NCI-H2227 (cell line): ENCODE measurements around the gene MBTD1.
A peak's percentile ranks its signal among the peaks of the same experiment; 100 is the strongest.
"Not testable (repeated sequence)": the region's sequence is repeated elsewhere in the genome, so short reads cannot be mapped to it uniquely, and the experiment has no call there.

ENCODE experiments used
- DNase-seq: peaks from one replicate; lab custom pipeline; 2025; ENCODE audit not compliant: unreplicated experiment; lab: John Stamatoyannopoulos, UW

MBTD1 gene

DNA sequence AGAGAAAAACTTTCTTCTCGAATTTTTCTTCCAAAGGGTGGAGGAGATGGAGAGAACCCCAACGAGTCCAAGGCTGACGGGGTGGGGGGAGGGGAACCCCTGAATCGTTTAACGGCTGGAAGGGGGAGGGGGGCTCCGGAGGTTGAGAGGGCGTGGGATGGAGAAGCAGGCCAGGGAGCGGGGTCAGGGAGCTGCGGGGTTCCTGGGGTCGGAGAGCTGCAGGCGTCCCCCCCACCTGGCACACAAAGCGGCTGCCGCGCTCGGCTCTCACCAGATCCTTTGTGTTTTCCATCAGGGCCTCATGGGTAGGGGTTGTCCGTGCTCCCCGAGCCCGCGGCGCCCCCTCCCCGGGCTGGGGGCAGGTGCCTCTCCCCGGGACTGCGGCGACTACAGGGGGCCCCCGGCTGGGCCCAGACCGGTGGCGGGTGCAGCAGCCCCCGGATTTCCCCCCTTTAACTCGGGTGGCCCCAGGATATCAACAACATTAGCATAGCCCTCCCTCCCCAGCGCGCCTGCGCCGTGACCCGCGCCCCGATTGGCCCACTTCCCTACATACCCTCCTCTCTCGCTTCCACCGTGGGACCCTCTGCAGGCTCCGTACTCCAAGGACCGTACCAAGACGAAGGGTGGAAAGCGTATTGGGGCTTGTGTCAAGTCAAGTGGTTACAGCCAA, at the start of gene MBTD1:
Gene MBTD1, minus strand, starts transcription at position 486 of the 673 bp plus-strand sequence. CDS start 34,888 bp downstream, outside the sequence.
- DNase-seq, result peak; percentile 97

DNA sequence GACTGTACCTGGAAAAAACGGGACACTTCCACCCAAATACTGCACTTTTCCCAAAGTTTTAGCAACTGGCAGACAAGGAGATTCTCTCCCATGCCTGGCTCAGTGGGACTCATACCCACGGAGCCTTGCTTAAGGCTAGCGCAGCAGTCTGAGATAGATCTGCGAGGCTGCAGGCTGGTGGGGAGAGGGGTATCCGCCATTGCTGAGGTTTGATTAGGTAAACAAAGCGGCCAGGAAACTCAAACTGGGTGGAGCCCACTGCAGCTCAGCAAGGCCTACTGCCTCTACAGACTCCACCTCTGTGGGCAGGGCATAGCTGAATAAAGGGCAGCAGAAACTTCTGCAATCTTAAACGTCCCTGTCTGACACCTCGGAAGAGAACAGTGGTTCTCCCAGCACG, 45.3 kb upstream of the MBTD1 start:
- no peak for DNase-seq

DNA sequence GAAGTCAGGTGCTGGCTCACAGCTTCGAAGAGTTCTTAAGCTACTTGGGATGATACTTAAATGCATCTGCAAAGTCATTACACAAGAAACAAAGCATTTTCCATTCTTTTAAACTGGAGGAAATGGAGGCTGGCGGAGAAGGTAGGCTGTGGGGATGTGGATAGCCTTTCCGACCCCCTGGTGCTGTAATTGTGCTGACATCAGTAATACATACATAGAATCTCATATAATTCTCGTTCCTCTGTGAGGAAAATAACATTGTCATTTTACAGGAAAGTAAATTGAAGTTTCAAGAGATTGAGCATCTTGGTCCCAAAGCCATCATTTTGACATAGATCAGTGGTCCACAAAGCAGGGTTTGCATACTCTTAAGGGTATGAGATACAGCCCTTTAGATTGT, 40.0 kb upstream of the MBTD1 start:
- no peak for DNase-seq

DNA sequence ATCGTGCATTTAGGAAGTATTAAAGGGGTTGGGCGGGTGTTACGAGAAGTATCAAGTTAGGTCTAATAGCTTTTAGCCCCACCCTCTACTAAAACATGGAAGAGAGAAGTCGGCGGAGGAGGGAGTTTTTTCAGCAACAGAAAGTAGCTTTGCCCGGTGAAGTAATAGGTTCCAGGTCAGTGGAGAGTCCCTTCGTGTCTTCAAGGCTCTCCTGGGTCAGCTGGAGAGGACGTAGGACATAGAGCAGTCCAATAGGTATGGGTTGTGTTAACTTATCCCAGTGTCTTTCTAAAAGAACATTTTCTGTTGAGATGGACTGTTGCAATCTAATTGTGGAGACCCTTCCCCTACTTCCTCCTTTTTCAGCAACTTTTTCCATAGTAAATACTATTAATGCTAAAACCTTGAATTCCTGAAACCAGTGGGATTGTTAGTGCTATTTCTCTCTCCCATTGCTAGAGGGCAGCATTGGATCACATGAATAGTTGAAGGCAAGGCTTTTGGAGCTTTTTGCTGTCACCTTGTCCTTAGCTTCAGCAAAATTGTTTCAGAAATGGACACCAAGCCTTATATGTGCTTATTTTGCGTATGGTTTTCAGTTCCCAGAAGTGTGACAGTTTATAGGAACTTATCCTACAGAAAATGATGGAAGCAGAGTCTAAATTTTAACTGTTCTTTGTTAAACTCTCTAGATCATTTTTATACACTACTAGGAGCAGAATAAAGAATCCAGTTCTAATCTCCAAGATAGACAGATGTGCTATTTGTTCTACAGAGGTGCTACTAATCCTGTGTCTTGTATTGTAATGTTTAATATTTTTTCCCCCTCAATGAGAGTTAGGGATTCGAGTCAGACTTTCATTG, 38.9 kb upstream of the MBTD1 start:
- peak; percentile 71 for DNase-seq

DNA sequence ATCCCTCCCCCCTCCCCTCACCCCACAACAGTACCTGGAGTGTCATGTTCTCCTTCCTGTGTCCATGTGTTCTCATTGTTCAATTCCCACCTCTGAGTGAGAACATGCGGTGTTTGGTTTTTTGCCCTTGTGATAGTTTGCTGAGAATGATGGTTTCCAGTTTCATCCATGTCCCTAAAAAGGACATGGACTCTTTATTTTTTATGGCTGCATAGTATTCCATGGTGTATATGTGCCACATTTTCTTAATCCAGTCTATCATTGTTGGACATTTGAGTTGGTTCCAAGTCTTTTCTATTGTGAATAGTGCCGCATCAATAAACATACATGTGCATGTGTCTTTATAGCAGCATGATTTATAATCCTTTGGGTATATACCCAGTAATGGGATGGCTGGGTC, 34.5 kb upstream of the MBTD1 start:
- not testable (repeated sequence) for DNase-seq

DNA sequence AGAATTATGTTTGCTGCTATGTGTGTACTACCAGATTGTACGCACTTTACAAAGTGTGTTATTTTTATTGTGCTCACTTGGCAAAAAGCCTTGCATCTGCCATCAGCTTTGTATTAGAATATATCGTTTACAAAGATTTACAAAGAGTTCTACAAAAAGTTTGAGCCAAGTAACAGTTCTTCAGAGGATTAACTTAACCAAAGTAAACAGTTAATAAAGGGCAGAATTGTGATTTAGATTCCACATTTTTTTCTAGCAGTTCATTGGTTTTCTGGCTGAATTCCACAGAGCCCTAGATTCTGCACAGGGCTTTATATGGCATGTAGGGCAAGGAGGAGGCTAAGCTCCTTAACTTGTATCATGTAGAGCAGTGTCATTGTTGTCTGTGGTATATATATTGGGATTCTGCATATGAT, 29.9 kb upstream of the MBTD1 start:
- DNase-seq, result no peak

DNA sequence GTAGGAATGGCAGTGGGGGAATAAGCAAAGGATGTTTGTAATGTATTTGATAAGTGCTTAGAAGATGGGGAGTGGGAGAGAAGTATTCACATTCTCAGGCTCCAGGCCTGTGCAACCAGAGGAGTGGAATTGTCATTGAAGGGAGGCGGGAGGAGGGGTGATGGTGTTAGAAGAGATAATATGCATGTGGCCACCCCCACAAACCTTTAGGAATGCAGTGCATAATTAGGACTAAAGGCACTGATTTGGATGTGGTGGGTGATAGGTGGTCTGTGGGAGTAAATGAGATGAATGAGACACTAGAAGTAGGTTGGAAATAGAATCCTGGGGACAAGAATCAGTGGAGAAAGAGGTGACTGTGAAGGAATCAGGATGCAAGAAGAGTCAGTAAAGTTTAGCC, 27.6 kb upstream of the MBTD1 start:
- DNase-seq, result no peak

DNA sequence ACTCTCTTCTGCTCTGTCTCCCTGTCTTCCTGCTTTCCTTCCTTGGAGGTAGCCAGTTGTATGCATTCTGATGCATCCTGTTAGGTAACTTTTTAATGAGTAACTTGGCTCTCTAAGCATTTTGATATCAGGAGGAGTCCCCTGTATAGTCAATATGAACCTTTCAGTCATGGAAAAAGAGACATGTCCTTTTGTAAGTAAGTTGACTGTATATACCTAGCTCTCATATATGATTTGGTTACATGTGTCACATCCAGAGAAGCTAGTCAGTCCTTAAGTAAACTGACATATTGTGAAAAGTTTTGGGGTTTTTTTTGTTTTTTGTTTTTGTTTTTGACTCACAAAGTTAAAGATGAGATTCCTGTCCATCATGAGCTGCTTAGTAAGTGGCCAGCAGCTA, 19.3 kb upstream of the MBTD1 start:
- DNase-seq, result no peak

DNA sequence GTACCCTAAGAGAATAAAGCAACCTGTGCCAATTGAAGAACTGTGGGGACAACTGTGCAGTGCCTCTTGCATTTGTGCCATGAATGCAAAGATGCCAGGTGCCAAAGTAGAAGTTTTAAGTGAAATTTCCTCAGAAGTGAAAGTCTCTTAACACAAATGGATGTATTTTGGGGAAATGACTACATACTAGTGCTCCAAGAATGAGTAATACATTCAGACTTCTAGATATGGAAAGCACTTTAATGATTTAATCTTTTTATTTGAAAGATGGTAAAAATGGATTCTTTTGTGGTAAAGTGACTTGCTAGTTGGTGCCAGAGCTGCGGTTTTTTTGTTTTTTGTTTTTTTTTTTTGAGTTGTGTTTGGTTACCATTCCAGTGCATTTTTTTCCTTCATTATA, 15.5 kb upstream of the MBTD1 start:
- DNase-seq, result no peak

DNA sequence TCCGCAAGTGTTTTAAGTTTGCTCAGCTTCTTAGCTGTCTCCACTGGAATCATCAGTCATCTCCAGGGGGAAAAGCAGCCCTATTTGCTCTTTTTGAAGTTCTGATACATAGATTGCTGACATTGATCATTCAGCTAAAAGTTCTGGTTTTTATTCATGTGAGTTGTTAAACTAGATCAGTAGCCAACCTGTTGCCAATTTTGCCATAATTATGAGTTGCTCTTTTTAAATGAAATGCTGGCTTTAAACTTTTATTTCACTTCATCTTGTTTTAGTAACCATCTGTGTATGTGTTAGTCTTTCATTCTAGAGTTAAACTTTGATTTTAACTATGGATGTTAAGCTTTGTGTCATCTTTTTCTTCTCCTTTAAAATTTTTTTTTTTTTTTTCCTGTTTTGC, 13.0 kb upstream of the MBTD1 start:
- no peak for DNase-seq

DNA sequence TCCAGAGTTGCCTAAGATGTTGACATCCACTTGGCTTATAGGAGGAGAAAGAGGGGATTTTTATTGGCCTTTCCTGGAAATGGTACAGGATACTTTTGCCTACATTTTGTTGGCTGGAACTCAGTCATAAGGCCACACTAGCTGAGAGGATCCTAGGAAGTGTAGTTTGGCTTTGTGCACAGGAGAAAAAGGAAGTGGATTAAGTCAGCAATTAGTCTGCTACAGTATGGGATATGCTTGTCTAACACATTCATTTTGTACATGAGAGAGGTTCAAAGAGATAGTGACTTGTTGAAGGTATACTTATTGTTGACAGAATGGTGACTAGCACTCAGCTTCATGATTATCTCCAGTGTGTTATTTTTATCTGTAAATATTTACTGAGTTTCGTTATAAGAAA, 10.8 kb upstream of the MBTD1 start:
- DNase-seq, result no peak

DNA sequence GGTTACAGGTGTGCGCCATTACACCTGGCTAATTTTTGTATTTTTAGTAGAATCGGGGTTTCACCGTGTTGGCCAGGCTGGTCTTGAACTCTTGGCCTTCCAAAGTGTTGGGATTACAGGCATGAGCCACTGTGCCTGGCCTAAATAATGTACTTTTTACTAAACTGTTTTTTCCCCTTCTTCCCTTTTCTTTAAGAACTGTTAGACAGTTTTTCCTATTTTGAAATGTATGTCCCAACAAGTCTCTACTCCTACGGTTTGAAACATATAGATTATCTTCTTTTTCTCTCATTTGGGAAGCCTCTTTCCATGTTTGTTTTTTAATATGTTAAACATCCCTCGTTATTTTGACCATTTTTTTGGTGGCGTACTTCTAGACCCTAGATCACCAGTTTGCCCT, 10.1 kb upstream of the MBTD1 start:
- DNase-seq, result no peak

DNA sequence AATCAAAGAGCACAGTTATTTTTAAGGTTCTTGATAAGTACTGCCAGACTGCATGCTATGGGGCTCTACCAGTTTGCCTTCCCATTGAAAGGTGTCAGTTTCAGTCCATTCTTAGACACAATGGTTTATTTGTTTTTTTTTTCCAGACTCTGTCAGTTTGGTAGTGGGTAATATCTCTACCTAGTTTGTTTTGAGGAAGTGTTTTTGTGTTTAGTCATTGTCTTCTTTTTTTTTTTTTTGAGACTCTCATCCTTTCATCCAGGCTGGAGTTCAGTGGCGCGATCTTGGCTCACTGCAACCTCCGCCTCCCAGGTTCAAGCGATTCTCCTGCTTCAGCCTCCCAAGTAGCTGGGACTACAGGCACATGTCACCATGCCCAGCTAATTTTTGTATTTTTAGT, 4.6 kb upstream of the MBTD1 start:
- DNase-seq, result not testable (repeated sequence)

DNA sequence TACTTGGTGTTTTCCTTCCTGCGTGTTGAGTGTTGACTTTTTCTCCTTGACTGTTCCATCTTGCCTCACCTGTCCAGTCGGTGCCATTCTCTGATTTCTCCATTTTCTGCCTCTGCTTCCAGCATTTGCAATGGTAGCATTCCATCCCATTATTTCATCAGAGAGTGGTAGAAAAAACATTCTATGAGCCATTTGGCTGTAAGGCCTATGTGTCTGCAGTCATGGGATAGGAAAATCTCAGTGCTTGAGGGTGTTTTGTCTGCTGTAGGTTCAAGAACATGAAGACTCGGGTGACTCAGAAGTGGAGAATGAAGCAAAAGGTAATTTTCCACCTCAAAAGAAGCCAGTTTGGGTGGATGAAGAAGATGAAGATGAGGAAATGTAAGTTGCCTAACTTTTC, 3.2 kb upstream of the MBTD1 start:
- DNase-seq, result no peak

DNA sequence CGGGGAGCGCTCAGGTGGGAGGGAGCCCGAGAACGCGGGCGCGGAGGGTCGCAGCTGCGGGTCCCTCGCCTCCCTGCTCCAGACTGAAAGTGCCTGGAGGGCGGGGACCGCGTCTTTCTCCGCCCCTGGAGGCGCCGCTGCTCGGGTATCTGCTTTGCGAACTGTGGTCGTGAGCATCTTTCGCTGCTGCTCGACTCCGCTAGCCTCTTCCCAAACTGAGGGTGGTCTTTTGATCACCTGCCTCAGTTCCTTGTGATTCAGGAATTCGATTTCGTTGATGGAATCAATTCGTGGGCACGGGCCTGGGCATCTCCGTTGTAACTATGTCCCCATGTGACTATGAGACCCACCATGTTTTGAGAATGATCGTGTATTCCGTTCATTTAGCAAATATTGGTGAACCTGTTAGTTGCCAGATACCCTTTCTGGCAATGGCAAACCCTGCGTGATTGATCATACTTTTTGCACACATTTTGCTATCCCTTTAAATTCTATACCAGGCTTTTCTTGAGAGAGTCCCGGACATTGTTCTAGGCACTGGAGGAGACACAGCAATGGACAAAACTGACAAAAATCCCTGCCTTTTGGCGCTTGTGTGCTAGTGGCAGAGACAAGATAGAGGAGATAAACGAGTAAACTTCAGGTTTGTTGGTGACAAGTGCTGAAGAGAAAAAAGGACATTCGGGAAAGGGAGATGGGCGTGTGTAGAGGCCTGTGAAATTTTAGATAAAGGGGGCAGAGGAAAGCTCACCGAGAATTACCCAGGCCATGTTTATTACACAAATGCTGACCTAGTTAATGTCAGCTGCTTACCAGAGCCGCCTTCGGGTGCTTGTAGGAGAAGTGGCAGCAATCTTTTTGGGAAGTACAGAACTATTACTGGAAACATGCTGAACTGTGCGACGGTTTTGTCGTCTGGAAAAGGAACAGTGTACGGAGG, 1.4 kb upstream of the MBTD1 start:
- DNase-seq, result peak; percentile 92

DNA sequence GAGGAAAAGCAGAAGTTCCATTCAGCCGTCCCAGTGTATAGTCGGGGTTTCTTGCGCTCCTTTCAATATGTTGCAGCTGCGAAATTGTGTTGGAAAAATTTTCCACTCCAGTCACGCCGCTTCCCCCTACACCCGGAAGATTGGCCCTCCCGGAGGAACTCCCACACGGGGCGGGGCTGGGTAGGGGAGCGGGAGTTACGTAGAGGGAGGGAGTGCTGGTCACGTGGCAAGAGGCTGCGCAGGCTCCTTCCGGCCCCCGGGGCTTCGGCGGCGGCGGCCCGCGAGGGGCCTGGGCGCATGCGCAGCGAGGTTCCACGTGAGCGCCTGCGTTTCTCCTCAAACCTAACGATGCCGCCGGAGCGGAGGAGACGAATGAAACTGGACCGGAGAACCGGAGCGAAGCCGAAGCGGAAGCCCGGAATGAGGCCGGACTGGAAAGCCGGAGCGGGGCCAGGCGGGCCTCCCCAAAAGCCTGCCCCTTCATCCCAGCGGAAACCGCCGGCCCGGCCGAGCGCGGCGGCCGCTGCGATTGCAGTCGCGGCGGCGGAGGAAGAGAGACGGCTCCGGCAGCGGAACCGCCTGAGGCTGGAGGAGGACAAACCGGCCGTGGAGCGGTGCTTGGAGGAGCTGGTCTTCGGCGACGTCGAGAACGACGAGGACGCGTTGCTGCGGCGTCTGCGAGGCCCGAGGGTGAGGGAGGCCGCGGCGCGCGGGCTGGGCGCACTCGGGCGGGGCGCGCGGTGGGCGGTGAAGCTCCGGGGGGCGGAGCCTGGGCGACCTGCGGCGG, 581 bp upstream of the MBTD1 start, which contains the start of gene UTP18:
Gene UTP18, plus strand, starts transcription at position 310 of the 787 bp plus-strand sequence. Its CDS starts 39 bp downstream, at position 349.
- peak; percentile 98 for DNase-seq

DNA sequence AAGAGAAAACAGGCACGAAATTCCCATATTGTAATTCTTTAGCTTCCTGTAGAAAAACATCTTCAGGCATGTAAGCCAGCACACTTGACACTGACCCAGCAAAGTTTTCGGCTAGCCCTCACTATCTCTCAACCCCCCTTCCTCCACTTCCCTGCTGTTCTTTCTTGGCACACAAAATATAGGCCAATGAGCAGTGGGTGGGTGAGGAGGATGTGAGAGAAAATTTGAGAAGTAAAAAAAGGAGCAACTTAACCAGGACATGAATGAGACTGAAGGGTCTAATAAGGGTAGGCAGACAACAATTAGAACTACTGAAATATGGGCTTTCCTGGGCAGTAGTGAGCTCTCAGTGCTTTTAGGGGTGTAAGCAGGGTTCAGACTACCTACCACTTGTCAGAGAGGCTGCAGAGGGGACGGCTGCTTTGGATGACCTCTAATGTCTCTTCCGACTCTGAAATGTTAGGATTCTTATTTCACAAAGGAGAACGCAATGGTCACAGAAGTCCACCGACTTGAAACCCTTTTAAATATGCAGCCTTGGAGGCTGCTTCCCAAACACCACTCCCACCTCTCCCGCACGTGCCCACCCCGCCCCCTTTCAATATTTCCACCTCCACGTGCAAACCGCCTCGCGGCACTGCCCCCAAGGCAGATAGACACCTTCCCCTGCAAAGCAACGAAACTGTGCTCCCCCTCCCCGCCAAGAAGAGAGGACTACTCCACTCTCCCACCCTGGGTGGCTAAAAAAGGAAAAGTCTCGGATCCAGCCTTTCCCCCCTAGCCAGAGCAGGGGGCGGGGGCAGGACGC, 889 bp downstream of the MBTD1 start:
- DNase-seq, result peak; percentile 49

DNA sequence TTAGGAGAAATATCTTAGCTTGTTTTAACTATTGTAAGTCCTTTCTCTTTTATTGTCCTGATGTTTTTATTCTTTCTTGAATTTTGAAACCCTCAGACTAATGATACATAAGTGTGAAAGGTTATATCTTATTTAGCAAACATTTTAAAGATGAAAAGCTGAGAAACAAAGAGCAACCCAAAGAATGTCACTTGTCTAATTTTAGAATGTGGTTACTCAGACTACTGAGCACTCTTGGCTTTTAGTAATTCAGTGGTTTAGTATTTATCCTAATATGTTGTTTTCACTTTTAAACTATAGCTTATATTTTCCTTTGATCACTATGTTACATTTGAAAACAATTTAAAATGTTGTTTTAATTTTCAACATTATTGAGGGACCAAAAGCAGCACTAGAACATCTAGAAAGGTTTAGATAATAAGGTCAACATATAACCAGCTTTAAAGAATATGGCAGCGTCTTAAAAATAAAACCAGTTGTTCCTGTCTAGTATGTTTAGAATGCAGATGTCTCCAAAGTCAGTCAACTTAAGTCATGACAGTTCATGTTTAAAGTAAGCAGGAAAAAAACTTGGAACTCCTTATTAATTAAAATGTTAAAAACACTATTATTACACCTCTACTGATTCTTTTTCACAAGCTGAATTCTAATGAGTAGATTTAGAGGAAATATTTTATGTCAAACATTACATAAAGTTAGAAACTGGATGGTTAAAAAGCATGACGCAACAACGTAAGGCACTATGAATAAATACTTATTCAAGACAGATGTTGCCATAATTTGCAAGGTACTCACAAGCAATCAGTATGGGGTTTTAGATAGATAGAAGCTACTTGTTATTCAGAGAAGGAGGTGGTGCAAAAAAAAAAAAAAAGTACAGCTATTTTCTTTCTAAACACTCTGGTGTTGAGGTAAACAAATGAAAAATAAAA, 2.4 kb downstream of the MBTD1 start:
- no peak for DNase-seq

DNA sequence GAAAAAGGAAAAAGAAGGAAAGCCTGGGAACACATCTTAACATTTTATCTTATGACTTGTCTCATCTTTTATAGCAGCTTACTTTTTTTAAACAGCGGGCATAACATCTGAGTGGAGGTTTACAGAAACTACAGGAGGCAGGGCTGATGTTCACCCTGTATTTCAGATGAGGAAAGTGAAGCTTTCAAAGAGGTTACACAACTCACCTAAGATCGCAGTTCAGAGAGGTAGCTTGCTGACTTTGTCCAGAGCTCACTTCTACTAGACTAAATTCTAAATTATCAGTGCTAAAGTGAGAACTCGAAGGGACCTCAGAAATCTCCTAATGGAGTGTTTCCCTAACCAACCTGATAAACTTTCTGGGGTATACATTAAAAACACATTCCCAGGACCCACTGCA, 3.7 kb downstream of the MBTD1 start:
- no peak for DNase-seq
